ENCODE data around the gene RAMP2.

Gene RAMP2

DNA sequence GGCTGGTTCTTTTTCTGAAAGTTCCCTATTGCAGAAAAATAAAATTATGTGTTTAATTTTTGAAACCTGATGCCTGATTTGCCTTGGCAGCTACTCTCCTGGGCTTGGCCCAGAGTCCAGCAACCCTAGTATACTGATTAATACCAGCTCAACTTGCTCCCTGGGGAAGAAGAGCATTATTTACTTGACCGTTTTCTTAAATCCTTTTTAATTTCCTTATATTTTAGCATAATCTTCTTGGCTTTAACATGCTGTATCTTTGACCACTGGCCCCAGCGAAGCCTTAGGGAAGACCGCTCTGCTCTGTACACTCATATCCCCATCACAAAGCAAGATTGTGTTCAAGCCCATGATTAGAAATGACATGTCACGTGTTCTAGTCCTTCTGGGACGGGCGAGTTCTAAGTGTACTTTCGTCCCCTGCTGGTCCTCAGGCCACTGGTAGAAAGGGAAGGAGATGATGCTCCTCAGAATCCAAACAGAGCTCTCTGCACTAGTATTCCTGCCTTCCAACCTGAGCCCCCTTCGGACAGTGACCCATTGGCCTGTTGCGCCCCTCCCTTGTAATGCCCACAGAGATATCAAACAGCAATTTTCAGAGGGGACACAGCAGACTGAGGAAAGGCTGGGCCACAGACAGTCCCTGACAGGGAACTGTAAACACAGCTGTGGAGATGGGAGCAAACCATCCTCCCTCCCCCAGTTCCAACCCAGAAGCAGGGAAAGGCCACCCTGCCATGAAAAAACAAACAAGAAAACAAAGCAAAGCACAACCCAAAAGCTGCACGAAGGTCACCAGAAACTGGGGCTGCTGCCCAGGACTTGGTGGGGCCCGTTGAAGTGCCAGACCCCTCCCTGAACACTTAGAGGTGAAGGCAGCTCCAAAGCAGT is 11.9 kb upstream of the RAMP2 start:
- Histone ChIP-seq H3K27me3 (ENCODE audit: insufficient read depth, low read length, poor library complexity, severe bottlenecking) (no peaks in the 10 kb centered on the region), H3K36me3 (ENCODE audit: insufficient read depth, low read length) (no peaks in the 10 kb centered on the region), H3K9ac (ENCODE audit: low read depth, low read length, poor library complexity, severe bottlenecking) (no peak overlapping the region), H2AFZ (ENCODE audit: low read length) (no peak overlapping the region), H3K4me3 (ENCODE audit: low read length, poor library complexity, severe bottlenecking) (no peak overlapping the region), H3F3A (ENCODE audit: low read depth) (no peaks in the 10 kb centered on the region), H3K9me3 (ENCODE audit: insufficient read depth, low read depth, low read length) (no peaks in the 10 kb centered on the region), H3K4me2 (ENCODE audit: low read depth, low read length, poor library complexity, severe bottlenecking) (no peak overlapping the region), H3K4me1 (ENCODE audit: insufficient read depth, low read length, poor library complexity, severe bottlenecking) (peaks cover 5% of the 10 kb centered on the region), H3K9me2 (replicated peaks; ENCODE audit: low read depth, low read length) (no peaks in the 10 kb centered on the region), H4K20me1 (ENCODE audit: insufficient read depth, low read length, poor library complexity, severe bottlenecking) (no peaks in the 10 kb centered on the region), H3K79me2 (ENCODE audit: insufficient read depth, low read length) (peaks cover 4% of the 10 kb centered on the region; the same call in 1 of the 2 replicates)
- TF ChIP-seq EZH2phosphoT487 (IDR thresholded peaks at IDR 0.05; ENCODE audit: borderline replicate concordance) (no peak), CTCF (conservative IDR thresholded peaks at IDR 0.05; ENCODE audit: low read length) (no peak)

- Histone ChIP-seq H3K36me3 (ENCODE audit: insufficient read depth, low read length) (no peaks in the 10 kb centered on the region), H3K9me3 (ENCODE audit: insufficient read depth, low read depth, low read length) (no peaks in the 10 kb centered on the region), H3K4me3 (ENCODE audit: low read length, poor library complexity, severe bottlenecking) (no peak overlapping the region), H4K20me1 (ENCODE audit: insufficient read depth, low read length, poor library complexity, severe bottlenecking) (no peaks in the 10 kb centered on the region), H3K9ac (ENCODE audit: low read depth, low read length, poor library complexity, severe bottlenecking) (no peak overlapping the region), H3F3A (ENCODE audit: low read depth) (no peaks in the 10 kb centered on the region), H3K4me2 (ENCODE audit: low read depth, low read length, poor library complexity, severe bottlenecking) (no peak overlapping the region), H3K9me2 (replicated peaks; ENCODE audit: low read depth, low read length) (no peaks in the 10 kb centered on the region), H2AFZ (ENCODE audit: low read length) (no peak overlapping the region), H3K27me3 (ENCODE audit: insufficient read depth, low read length, poor library complexity, severe bottlenecking) (no peaks in the 10 kb centered on the region), H3K4me1 (ENCODE audit: insufficient read depth, low read length, poor library complexity, severe bottlenecking) (no peaks in the 10 kb centered on the region), H3K79me2 (ENCODE audit: insufficient read depth, low read length) (no peaks in the 10 kb centered on the region)
- TF ChIP-seq CTCF (conservative IDR thresholded peaks at IDR 0.05; ENCODE audit: low read length) (no peak), EZH2phosphoT487 (IDR thresholded peaks at IDR 0.05; ENCODE audit: borderline replicate concordance) (no peak)
Measured at GRCh38 chr17:42750739-42751344, 10.2 kb upstream of the RAMP2 start.

DNA sequence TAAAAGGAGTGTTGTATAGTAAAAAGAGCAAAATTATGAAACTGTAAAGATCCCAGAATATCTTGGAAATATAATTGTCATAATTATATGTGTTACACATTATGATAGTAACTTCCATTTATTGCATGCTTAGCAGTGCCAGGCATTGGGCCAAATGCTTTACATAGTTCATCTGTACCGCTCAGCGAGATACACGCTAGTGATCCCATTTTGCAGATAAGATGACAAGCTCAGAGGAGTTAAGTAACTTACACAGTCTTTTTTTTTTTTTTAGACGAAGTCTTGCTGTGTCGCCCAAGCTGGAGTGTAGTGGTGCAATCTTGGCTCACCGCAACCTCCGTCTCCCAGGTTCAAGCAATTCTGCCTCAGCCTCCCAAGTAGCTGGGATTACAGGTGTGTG is 9.4 kb upstream of the RAMP2 start:
- H3K27me3 ChIP-seq (ENCODE audit: insufficient read depth, low read length, poor library complexity, severe bottlenecking), result no peaks in the 10 kb centered on the region
- H3F3A ChIP-seq (ENCODE audit: low read depth), result no peaks in the 10 kb centered on the region
- no peaks in the 10 kb centered on the region for H3K9me3 ChIP-seq (ENCODE audit: insufficient read depth, low read depth, low read length)
- no peak overlapping the region for H3K4me3 ChIP-seq (ENCODE audit: low read length, poor library complexity, severe bottlenecking)
- H3K4me1 ChIP-seq (ENCODE audit: insufficient read depth, low read length, poor library complexity, severe bottlenecking), result no peaks in the 10 kb centered on the region
- no peaks in the 10 kb centered on the region for H3K79me2 ChIP-seq (ENCODE audit: insufficient read depth, low read length)
- no peak for TF ChIP-seq CTCF (conservative IDR thresholded peaks at IDR 0.05; ENCODE audit: low read length)
- TF ChIP-seq EZH2phosphoT487 (IDR thresholded peaks at IDR 0.05; ENCODE audit: borderline replicate concordance), result no peak
- H3K36me3 ChIP-seq (ENCODE audit: insufficient read depth, low read length), result no peaks in the 10 kb centered on the region
- H3K9ac ChIP-seq (ENCODE audit: low read depth, low read length, poor library complexity, severe bottlenecking), result no peak overlapping the region
- no peaks in the 10 kb centered on the region for H4K20me1 ChIP-seq (ENCODE audit: insufficient read depth, low read length, poor library complexity, severe bottlenecking)
- H3K9me2 ChIP-seq (replicated peaks; ENCODE audit: low read depth, low read length), result no peaks in the 10 kb centered on the region
- no peak overlapping the region for H3K4me2 ChIP-seq (ENCODE audit: low read depth, low read length, poor library complexity, severe bottlenecking)
- no peak overlapping the region for H2AFZ ChIP-seq (ENCODE audit: low read length)

All from Loucy (cell line).